ENCODE measurements around the gene OPCML.

The OPCML gene

DNA sequence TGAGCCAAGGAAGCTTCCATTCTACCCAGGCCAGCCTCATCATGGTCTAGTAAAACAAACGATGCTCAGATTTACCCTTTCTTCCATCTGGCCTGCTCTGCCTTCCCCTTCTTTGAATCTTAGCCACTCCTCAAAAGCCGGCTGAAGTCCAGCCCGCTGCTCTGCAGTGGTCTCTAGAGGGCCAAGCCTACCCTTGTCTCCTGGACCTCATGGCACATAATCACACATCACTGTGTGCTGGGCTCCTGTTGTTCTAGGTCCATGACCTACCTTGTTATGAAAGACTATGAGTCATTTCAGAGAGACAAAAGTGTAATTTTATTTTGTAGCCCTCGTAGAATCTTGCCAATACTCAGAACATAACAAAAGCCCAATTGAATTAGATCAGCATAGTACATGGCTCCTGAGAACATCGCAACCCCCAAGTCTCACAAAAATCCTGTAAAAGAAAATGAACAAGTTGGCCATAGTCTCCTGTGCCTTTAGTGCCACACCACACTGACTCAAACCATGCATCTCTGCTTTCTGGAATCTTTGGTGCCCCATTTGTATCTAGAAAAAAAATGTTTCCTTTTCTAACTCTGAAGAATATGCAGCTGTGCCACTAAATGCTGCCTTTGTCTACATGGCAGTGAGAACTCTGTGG lies 192.7 kb downstream of the OPCML start:
- Histone ChIP-seq H4K20me1 (ENCODE audit: insufficient read depth, low read length, poor library complexity, severe bottlenecking) (no peaks in the 10 kb centered on the region), H3F3A (ENCODE audit: low read depth) (no peaks in the 10 kb centered on the region), H3K27me3 (ENCODE audit: insufficient read depth, low read length, poor library complexity, severe bottlenecking) (no peaks in the 10 kb centered on the region), H3K4me2 (ENCODE audit: low read depth, low read length, poor library complexity, severe bottlenecking) (no peak overlapping the region), H3K9me2 (replicated peaks; ENCODE audit: low read depth, low read length) (no peaks in the 10 kb centered on the region), H3K4me1 (ENCODE audit: insufficient read depth, low read length, poor library complexity, severe bottlenecking) (no peaks in the 10 kb centered on the region), H3K79me2 (ENCODE audit: insufficient read depth, low read length) (no peaks in the 10 kb centered on the region), H3K9me3 (ENCODE audit: insufficient read depth, low read depth, low read length) (peaks cover 7% of the 10 kb centered on the region; the same call in 1 of the 2 replicates), H3K9ac (ENCODE audit: low read depth, low read length, poor library complexity, severe bottlenecking) (no peak overlapping the region), H3K36me3 (ENCODE audit: insufficient read depth, low read length) (no peaks in the 10 kb centered on the region), H2AFZ (ENCODE audit: low read length) (no peak overlapping the region), H3K4me3 (ENCODE audit: low read length, poor library complexity, severe bottlenecking) (no peak overlapping the region)
- no peak for TF ChIP-seq EZH2phosphoT487 (IDR thresholded peaks at IDR 0.05; ENCODE audit: borderline replicate concordance)
- TF ChIP-seq, protein P1, sequence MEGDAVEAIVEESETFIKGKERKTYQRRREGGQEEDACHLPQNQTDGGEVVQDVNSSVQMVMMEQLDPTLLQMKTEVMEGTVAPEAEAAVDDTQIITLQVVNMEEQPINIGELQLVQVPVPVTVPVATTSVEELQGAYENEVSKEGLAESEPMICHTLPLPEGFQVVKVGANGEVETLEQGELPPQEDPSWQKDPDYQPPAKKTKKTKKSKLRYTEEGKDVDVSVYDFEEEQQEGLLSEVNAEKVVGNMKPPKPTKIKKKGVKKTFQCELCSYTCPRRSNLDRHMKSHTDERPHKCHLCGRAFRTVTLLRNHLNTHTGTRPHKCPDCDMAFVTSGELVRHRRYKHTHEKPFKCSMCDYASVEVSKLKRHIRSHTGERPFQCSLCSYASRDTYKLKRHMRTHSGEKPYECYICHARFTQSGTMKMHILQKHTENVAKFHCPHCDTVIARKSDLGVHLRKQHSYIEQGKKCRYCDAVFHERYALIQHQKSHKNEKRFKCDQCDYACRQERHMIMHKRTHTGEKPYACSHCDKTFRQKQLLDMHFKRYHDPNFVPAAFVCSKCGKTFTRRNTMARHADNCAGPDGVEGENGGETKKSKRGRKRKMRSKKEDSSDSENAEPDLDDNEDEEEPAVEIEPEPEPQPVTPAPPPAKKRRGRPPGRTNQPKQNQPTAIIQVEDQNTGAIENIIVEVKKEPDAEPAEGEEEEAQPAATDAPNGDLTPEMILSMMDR (conservative IDR thresholded peaks at IDR 0.05; ENCODE audit: low read length) = no peak

DNA sequence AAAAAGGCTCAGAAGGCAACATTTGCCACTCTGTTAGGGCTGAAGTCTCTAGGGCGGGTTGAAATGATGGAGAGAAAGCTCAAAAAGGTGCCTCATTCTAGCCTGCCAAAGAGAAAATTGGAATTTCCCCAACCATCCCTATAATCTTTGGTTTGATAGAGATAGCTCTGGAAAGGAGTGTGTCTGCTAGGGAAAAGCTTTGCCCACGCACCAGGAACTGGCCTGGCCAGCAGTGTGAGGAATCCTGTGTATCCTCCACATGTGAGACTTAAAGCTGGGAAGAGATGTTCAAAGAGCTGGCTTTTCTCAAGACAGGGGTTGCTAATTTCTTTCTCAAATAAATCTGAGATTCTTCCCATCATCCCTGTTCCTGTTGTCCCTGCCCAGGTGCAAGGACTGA lies 193.7 kb downstream of the OPCML start:
- H3K9me3 ChIP-seq (ENCODE audit: insufficient read depth, low read depth, low read length) = peaks cover 7% of the 10 kb centered on the region; the same call in 1 of the 2 replicates
- no peak overlapping the region for H3K4me2 ChIP-seq (ENCODE audit: low read depth, low read length, poor library complexity, severe bottlenecking)
- H3K4me3 ChIP-seq (ENCODE audit: low read length, poor library complexity, severe bottlenecking) = no peak overlapping the region
- H3K4me1 ChIP-seq (ENCODE audit: insufficient read depth, low read length, poor library complexity, severe bottlenecking) = no peaks in the 10 kb centered on the region
- no peaks in the 10 kb centered on the region for H3K27me3 ChIP-seq (ENCODE audit: insufficient read depth, low read length, poor library complexity, severe bottlenecking)
- TF ChIP-seq, protein P1 (conservative IDR thresholded peaks at IDR 0.05; ENCODE audit: low read length) = no peak
- no peak for TF ChIP-seq EZH2phosphoT487 (IDR thresholded peaks at IDR 0.05; ENCODE audit: borderline replicate concordance)
- no peaks in the 10 kb centered on the region for H3F3A ChIP-seq (ENCODE audit: low read depth)
- no peaks in the 10 kb centered on the region for H4K20me1 ChIP-seq (ENCODE audit: insufficient read depth, low read length, poor library complexity, severe bottlenecking)
- H3K9ac ChIP-seq (ENCODE audit: low read depth, low read length, poor library complexity, severe bottlenecking) = no peak overlapping the region
- no peaks in the 10 kb centered on the region for H3K9me2 ChIP-seq (replicated peaks; ENCODE audit: low read depth, low read length)
- no peaks in the 10 kb centered on the region for H3K36me3 ChIP-seq (ENCODE audit: insufficient read depth, low read length)
- no peaks in the 10 kb centered on the region for H3K79me2 ChIP-seq (ENCODE audit: insufficient read depth, low read length)
- no peak overlapping the region for H2AFZ ChIP-seq (ENCODE audit: low read length)

DNA sequence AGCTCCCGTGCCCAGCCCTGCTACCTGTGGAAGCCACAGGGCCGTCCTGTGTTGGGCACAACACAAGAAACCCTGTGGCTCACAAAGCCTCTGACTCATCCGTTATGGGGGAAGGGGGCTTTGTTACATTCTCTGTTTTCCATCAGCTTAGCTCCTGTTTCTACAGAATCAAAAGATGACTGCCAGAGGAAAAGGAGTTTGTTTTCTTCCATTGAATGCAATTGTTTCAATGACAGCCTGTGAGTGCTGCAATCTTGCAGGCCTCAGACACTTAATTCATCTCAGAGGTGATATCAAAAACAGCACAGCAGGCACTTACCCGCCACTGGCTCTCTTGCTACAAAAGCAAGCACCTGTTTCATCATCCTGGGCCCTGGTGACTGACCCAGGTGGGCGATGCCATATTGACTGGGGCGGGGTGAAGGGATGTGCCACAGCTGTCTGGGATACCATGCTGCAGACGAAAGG lies 194.3 kb downstream of the OPCML start:
- no peaks in the 10 kb centered on the region for H3K4me1 ChIP-seq (ENCODE audit: insufficient read depth, low read length, poor library complexity, severe bottlenecking)
- no peaks in the 10 kb centered on the region for H3F3A ChIP-seq (ENCODE audit: low read depth)
- H3K9me3 ChIP-seq (ENCODE audit: insufficient read depth, low read depth, low read length) = peaks cover 7% of the 10 kb centered on the region; the same call in 1 of the 2 replicates
- no peaks in the 10 kb centered on the region for H3K79me2 ChIP-seq (ENCODE audit: insufficient read depth, low read length)
- no peak overlapping the region for H3K9ac ChIP-seq (ENCODE audit: low read depth, low read length, poor library complexity, severe bottlenecking)
- no peaks in the 10 kb centered on the region for H4K20me1 ChIP-seq (ENCODE audit: insufficient read depth, low read length, poor library complexity, severe bottlenecking)
- H3K36me3 ChIP-seq (ENCODE audit: insufficient read depth, low read length) = no peaks in the 10 kb centered on the region
- H2AFZ ChIP-seq (ENCODE audit: low read length) = no peak overlapping the region
- H3K9me2 ChIP-seq (replicated peaks; ENCODE audit: low read depth, low read length) = no peaks in the 10 kb centered on the region
- no peaks in the 10 kb centered on the region for H3K27me3 ChIP-seq (ENCODE audit: insufficient read depth, low read length, poor library complexity, severe bottlenecking)
- no peak overlapping the region for H3K4me3 ChIP-seq (ENCODE audit: low read length, poor library complexity, severe bottlenecking)
- TF ChIP-seq EZH2phosphoT487 (IDR thresholded peaks at IDR 0.05; ENCODE audit: borderline replicate concordance) = no peak
- TF ChIP-seq, protein P1 (conservative IDR thresholded peaks at IDR 0.05; ENCODE audit: low read length) = no peak
- no peak overlapping the region for H3K4me2 ChIP-seq (ENCODE audit: low read depth, low read length, poor library complexity, severe bottlenecking)
